Adrenal gland (tissue), 12 donors: Measurements from ENCODE around the gene GRAP2. TPM values are rescaled to one million over a fixed set of nuclear protein-coding genes. Genes with fewer than 3 reads are reported as not detected.
A peak's percentile ranks its signal among the peaks of the same experiment; 100 is the strongest.

ENCODE experiments used
- DNase-seq, 7 donors: peaks; one replicate each; pipeline ENCODE4 v3.0.0-alpha.2; 2019 to 2020
- H3K27ac ChIP-seq, 5 donors: fragments of 200-600 bp; sonication (generic) in 4 of 5; 1 replicate in 3 of 5; 2 replicates in 2 of 5; pipeline versions ENCODE4 v1.5.1 to v1.8.0; 2016 to 2020; ENCODE audit warnings: mild to moderate bottlenecking in 1 of 5
- H3K27me3 ChIP-seq: fragments of 200-600 bp; 2 replicates; pipeline ENCODE4 v1.8.0; 2021
- H3K36me3 ChIP-seq, 2 donors: fragments of 200-600 bp; replicated peaks in 1 of 2; 1 replicate in 1 of 2; 2 replicates in 1 of 2; pipeline versions ENCODE4 v1.5.1 to v1.8.0; 2018 to 2022
- H3K4me1 ChIP-seq, 2 donors: fragments of 200-600 bp; replicated peaks in 1 of 2; 1 replicate in 1 of 2; 2 replicates in 1 of 2; pipeline versions ENCODE4 v1.5.1 to v1.8.0; 2018 to 2021
- H3K4me3 ChIP-seq, 4 donors: fragments of 200-600 bp; sonication (generic) in 3 of 4; one replicate each; pipeline ENCODE4 v1.5.1; 2016 to 2018
- H3K9me3 ChIP-seq, 3 donors: fragments of 200-600 bp; sonication (generic) in 1 of 3; replicated peaks in 1 of 3; 1 replicate in 2 of 3; 2 replicates in 1 of 3; pipeline versions ENCODE4 v1.5.1 to v1.8.0; 2016 to 2021
- POLR2A ChIP-seq, 2 donors: fragments of 450-650 bp; IDR thresholded peaks; one replicate each; pipeline ENCODE4 v1.6.1; 2017; ENCODE audit warnings: antibody characterized with exemption in 2 of 2, mild to moderate bottlenecking in 2 of 2, moderate library complexity in 1 of 2
- WGBS, 4 donors: extraction: QIAGEN DNeasy Blood & Tissue Kit in 2 of 4; methylation state at CpG; one replicate each; pipeline versions ENCODE4 v1.1.5 to v1.1.7; 2013 to 2017; 5-methylcytosine and 5-hydroxymethylcytosine counted together
- intact Hi-C, 2 donors: fragments of 100-400 bp; cut with DNase I; formaldehyde crosslinking; loops; one replicate each; pipeline versions ENCODE4 v1.14.1 to v1.15.0; 2022 to 2023
- polyA plus RNA-seq, 3 donors: library from polyadenylated mRNA; stranded (reverse); fragments of 200-250 nt in 2 of 3; fragments of 350-450 nt in 1 of 3; fragmentation: Illumina TruSeq in 1 of 3; extraction: RNeasy Lipid Tissue Mini Kit (QIAGEN cat#74804) in 1 of 3; gene quantifications; one replicate each; pipeline ENCODE4 v1.2.3, GENCODE V29; 2013 to 2014
- total RNA-seq, 9 donors: library from RNA; depleted of rRNA in 4 of 9; stranded (reverse); fragments of >200 nt in 4 of 9; fragments of 120-200 nt in 1 of 9; fragmentation: NEBNext Ultra II Directional in 1 of 9; extraction: Animal tissue kit (Norgen Biotek cat#: 25700) in 1 of 9; gene quantifications; one replicate each; pipeline versions ENCODE4 v1.1.0 to v1.2.4, GENCODE V29; 2013 to 2023
- TF ChIP-seq, protein P1 (sequence below), 6 experiments: fragments of 450-650 bp in 4 of 6; fragments of 200-600 bp in 2 of 6; sonication (generic) in 1 of 6; IDR thresholded peaks; 1 replicate in 5 of 6; 2 replicates in 1 of 6; pipeline versions ENCODE4 v1.5.1 to v1.8.0; 2016 to 2021; ENCODE audit warnings: antibody characterized with exemption in 6 of 6, mild to moderate bottlenecking in 2 of 6, moderate library complexity in 1 of 6
- donor health status: healthy with polysubstance abuse.
- donor health status: Bipolar disorder and iron deficiency.
- donor health status: DM: yes; HTN: yes; CAD: no.
- donor health status: DM: no; HTN: no; CAD: no.
- donor health status: DM: no; HTN: no; CAD: no.
- donor health status: DM: yes; HTN: yes; CAD: no.

Gene GRAP2
- total and polyA plus RNA-seq, 12 donors = 0.28 to 1.7 (median 0.61) TPM; not detected in 1

DNA sequence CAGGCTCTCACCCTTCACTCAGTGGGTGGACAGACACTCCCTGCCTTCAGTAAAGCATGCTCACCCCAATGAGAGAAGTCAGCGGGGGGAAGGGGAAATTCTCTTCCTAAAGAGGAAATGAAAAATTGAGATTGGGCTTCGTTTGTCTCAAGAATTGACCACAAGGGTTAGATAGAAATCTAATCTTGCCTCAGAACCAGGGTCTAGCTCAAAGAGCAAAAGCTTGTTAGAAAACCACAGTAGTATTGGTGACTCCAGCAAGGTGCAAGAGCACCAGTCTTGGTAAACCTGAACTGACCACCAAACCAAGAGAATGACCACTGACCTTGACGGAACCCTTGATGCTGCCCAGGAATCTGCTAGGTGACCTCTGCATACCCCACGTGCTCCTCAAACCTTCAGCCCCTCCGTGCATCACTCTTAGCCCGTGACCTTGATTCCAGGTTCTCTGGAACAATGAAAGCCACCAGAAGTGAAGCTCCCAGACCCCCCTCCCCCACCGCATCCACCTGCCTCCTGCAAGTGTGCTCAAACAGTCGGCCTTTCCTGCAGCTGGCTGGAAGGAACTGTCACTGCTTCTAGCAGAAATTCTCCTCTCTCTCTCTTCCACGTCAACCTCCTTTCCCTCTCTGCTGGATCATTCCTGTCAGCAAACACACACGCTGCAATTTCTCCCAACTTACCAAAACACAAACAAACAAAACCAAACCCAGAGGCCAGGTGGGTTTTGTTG lies 56.2 kb downstream of the GRAP2 start:
- DNase-seq = no peak
- Histone ChIP-seq H3K36me3 (no peaks in the 10 kb centered on the region), H3K27ac (no peak overlapping the region), H3K4me1 (no peaks in the 10 kb centered on the region), H3K9me3 (no peaks in the 10 kb centered on the region), H3K27me3 (peaks cover 4% of the 10 kb centered on the region), H3K4me3 (no peak overlapping the region)
- WGBS, 4 donors = 56 to 65% (median 60%) methylated on average over 6 to 10 of the region's 10 CpGs
- TF ChIP-seq POLR2A (IDR thresholded peaks at IDR 0.05) = no peak
- TF ChIP-seq, protein P1, sequence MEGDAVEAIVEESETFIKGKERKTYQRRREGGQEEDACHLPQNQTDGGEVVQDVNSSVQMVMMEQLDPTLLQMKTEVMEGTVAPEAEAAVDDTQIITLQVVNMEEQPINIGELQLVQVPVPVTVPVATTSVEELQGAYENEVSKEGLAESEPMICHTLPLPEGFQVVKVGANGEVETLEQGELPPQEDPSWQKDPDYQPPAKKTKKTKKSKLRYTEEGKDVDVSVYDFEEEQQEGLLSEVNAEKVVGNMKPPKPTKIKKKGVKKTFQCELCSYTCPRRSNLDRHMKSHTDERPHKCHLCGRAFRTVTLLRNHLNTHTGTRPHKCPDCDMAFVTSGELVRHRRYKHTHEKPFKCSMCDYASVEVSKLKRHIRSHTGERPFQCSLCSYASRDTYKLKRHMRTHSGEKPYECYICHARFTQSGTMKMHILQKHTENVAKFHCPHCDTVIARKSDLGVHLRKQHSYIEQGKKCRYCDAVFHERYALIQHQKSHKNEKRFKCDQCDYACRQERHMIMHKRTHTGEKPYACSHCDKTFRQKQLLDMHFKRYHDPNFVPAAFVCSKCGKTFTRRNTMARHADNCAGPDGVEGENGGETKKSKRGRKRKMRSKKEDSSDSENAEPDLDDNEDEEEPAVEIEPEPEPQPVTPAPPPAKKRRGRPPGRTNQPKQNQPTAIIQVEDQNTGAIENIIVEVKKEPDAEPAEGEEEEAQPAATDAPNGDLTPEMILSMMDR (IDR thresholded peaks at IDR 0.05) = no peak
- intact Hi-C loops = no loop called here

GRCh38 chr22:39958009-39958711 lies 57.3 kb downstream of the GRAP2 start:
- intact Hi-C loops = no loop called here
- 75 to 80% (median 77%) methylated on average over 8 of the region's 8 CpGs for WGBS, 4 donors
- no peak for DNase-seq
- Histone ChIP-seq H3K4me3 (no peak overlapping the region), H3K9me3 (no peaks in the 10 kb centered on the region), H3K27me3 (peaks cover 4% of the 10 kb centered on the region), H3K27ac (no peak overlapping the region), H3K36me3 (no peaks in the 10 kb centered on the region), H3K4me1 (no peaks in the 10 kb centered on the region)
- no peak for TF ChIP-seq POLR2A (IDR thresholded peaks at IDR 0.05)
- TF ChIP-seq, protein P1 (IDR thresholded peaks at IDR 0.05) = no peak

DNA sequence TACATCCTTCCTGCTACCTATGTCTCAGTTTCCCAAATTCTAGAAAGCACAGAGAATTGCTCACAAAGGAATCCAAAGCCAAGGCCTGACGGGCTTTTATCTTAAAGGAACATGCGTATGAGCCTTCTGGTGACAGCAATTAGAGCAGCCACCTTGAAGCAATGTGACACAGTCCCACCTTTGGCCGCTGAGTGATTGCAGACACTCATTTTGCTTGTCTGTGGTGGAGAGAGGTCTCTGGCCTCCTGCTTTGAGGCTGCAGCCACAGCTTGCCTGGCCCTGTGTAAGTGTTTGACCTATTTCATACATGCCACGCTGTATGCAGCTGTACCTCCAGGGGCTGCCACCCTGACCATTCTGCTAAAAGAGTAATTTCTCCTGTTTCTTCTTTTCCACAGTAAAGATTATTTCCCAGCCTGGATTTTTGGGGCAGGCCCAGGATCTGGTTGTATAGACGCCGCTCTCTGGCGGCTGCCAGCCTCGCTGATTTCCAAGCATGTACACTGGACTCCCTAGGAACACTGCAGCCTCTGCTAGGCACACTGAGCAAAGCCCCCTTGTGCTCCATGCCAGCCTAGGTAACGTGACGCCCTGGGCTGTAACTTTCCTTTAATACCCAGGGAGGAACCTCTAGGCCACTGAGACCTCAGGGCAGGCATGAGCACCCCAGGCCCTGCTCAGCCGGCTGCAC lies 58.2 kb downstream of the GRAP2 start:
- intact Hi-C loops = no loop called here
- 62 to 75% (median 69%) methylated on average over 9 to 11 of the region's 11 CpGs for WGBS, 4 donors
- no peaks in the 10 kb centered on the region for H3K4me1 ChIP-seq
- peaks cover 4% of the 10 kb centered on the region for H3K27me3 ChIP-seq
- no peak for TF ChIP-seq POLR2A (IDR thresholded peaks at IDR 0.05)
- no peak overlapping the region for H3K4me3 ChIP-seq
- DNase-seq = no peak
- no peaks in the 10 kb centered on the region for H3K36me3 ChIP-seq
- no peak overlapping the region for H3K27ac ChIP-seq
- no peaks in the 10 kb centered on the region for H3K9me3 ChIP-seq

DNA sequence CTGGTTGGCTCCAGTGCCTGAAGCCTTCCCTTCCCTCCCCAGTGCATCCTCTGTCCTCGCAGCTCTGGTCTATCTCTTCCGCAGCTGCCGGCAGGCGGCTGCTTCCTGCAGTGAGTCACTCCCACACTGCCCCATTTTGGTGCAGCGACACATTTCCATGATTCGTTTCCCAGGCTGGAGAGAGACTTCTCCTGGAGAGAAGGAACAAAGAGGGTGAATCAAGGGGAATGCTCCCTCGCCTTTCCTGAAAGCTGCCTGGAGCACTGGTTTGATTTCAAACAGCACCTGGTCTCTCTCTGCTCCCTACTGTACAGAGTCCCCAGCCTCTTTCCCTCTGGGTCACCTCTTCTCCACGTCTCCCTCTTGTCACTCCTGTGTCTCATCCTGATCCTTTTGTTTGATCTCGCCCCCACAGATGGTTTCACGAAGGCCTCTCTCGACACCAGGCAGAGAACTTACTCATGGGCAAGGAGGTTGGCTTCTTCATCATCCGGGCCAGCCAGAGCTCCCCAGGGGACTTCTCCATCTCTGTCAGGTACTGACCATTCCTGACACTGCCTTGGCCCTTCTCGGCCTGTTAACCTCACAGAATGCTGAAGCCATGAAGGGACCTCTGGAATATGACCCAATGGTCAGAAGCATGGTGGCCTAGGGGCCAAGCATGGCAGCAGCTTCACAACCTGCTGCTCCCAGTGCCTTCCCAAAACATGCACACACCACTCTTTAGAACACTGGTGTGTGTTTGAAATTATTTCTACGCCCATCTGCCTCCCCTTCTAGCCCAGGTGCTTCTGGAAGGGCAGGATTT lies 59.0 kb downstream of the GRAP2 start, which contains the start of gene TMA7B:
TSS of gene TMA7B (plus strand) at position 758 of the 808 bp plus-strand sequence. CDS start 3,978 bp downstream, outside the sequence.
- intact Hi-C loops = no loop called here
- no peak for TF ChIP-seq POLR2A (IDR thresholded peaks at IDR 0.05)
- TF ChIP-seq, protein P1 (IDR thresholded peaks at IDR 0.05) = peak; percentile 15 to 44 (median 39)
- WGBS, 4 donors = 35 to 53% (median 36%) methylated on average over 13 to 14 of the region's 14 CpGs
- Histone ChIP-seq H3K36me3 (no peaks in the 10 kb centered on the region), H3K9me3 (no peaks in the 10 kb centered on the region), H3K4me3 (no peak within 1 kb of the TSS), H3K27me3 (peaks cover 4% of the 10 kb centered on the region), H3K4me1 (no peaks in the 10 kb centered on the region), H3K27ac (no peak within 1 kb of the TSS)
- DNase-seq = peak; percentile 24 to 57 (median 47)
